Right lobe of liver (tissue), 6 donors: ENCODE results near the gene TLX3. TPM values are rescaled to one million over a fixed set of nuclear protein-coding genes. Genes with fewer than 3 reads are reported as not detected.

Experiments
- ATAC-seq, 4 donors: fragments of 200-7000 bp; cut with Tn5 transposase; one replicate each; pipeline ENCODE4 v1.9.1; 2020; ENCODE audit warnings: mild to moderate bottlenecking in 4 of 4, moderate library complexity in 4 of 4
- DNase-seq, 3 donors: peaks; one replicate each; pipeline ENCODE4 v3.0.0-alpha.2; 2020
- H3K27ac ChIP-seq, 3 donors: fragments of 200-600 bp; one replicate each; pipeline ENCODE4 v1.8.0; 2022
- H3K27me3 ChIP-seq, 2 donors: fragments of 200-600 bp; one replicate each; pipeline ENCODE4 v1.8.0; 2022
- H3K36me3 ChIP-seq, 4 donors: fragments of 200-600 bp; sonication (generic) in 1 of 4; one replicate each; pipeline versions ENCODE4 v1.5.1 to v1.8.0; 2017 to 2022; ENCODE audit warnings: control low read depth in 1 of 4
- H3K4me1 ChIP-seq, 4 donors: fragments of 200-600 bp; sonication (generic) in 1 of 4; one replicate each; pipeline versions ENCODE4 v1.5.1 to v1.8.0; 2017 to 2022; ENCODE audit warnings: control low read depth in 1 of 4
- H3K4me3 ChIP-seq, 3 donors: fragments of 200-600 bp; one replicate each; pipeline ENCODE4 v1.8.0; 2022
- H3K9me3 ChIP-seq, 4 donors: fragments of 200-600 bp; sonication (generic) in 1 of 4; one replicate each; pipeline versions ENCODE4 v1.5.1 to v1.8.0; 2017 to 2022; ENCODE audit warnings: control low read depth in 1 of 4
- CTCF ChIP-seq, 4 donors: fragments of 200-600 bp in 3 of 4; fragments of 450-650 bp in 1 of 4; IDR thresholded peaks; one replicate each; pipeline versions ENCODE4 v1.5.1 to v1.8.0; 2016 to 2022; ENCODE audit warnings: antibody characterized with exemption in 4 of 4, mild to moderate bottlenecking in 2 of 4
- POLR2A ChIP-seq: fragments of 450-650 bp; IDR thresholded peaks from one replicate; pipeline ENCODE4 v1.6.1; 2017; ENCODE audit warnings: antibody characterized with exemption, mild to moderate bottlenecking
- WGBS: methylation state at CpG from one replicate; pipeline ENCODE4 v1.1.6; 2018; ENCODE audit warnings: low coverage, low lambda C conversion rate; ENCODE audit not compliant: insufficient coverage; ENCODE audit errors: missing lambda C conversion rate; 5-methylcytosine and 5-hydroxymethylcytosine counted together
- intact Hi-C, 2 donors: fragments of 100-400 bp; cut with DNase I; formaldehyde crosslinking; loops; one replicate each; pipeline versions ENCODE4 v1.11.2 to v1.14.1; 2022
- total RNA-seq, 6 experiments: library from RNA; depleted of rRNA in 2 of 6; stranded (reverse); fragments of >200 nt in 2 of 6; fragmentation: NEBNext Ultra II Directional in 3 of 6; extraction: Animal tissue kit (Norgen Biotek cat#: 25700) in 3 of 6; gene quantifications; one replicate each; pipeline versions ENCODE4 v1.1.0 to v1.2.4, GENCODE V29; 2016 to 2023
- donor health status: DM: no; HTN: yes; CAD: no.
- donor health status: DM: no; HTN: no; CAD: no.
- donor health status: DM: no; HTN: no; CAD: no.
- donor health status: DM: no; HTN: yes; CAD: no.
- donor health status: DM: no; HTN: yes; CAD: no.

TLX3 gene
- total RNA-seq, 6 experiments from 2014 or later: not detected

- Histone ChIP-seq H3K4me3 (no peak overlapping the region), H3K36me3 (no peaks in the 10 kb centered on the region), H3K27ac (no peak overlapping the region), H3K27me3 (peaks cover 13 to 46% of the 10 kb centered on the region in 2 donors), H3K9me3 (no peaks in the 10 kb centered on the region), H3K4me1 (peaks cover 0 to 21% (median 0%) of the 10 kb centered on the region in 4 donors)
- WGBS: 6% methylated on average over 11 of the region's 11 CpGs
- intact Hi-C loops: no loop called here
- peak in 3 of 4 donors; percentile 43 to 69 (median 43) for ATAC-seq
- DNase-seq: no peak
- no peak for TF ChIP-seq POLR2A
- no peak for TF ChIP-seq CTCF (IDR thresholded peaks at IDR 0.05)
Measured at GRCh38 chr5:171317230-171317629, 8.2 kb downstream of the TLX3 start.

- intact Hi-C loops: no loop called here
- ATAC-seq: no peak
- H3K36me3 ChIP-seq: no peaks in the 10 kb centered on the region
- H3K4me1 ChIP-seq: peaks cover 0 to 21% (median 0%) of the 10 kb centered on the region in 4 donors
- no peak overlapping the region for H3K27ac ChIP-seq
- no peak for TF ChIP-seq POLR2A
- no peak for TF ChIP-seq CTCF (IDR thresholded peaks at IDR 0.05)
- H3K9me3 ChIP-seq: no peaks in the 10 kb centered on the region
- no peak overlapping the region for H3K4me3 ChIP-seq
- H3K27me3 ChIP-seq: peaks cover 13 to 42% of the 10 kb centered on the region in 2 donors
- DNase-seq: no peak
- WGBS: 3% methylated on average over 7 of the region's 9 CpGs
Measured at GRCh38 chr5:171318026-171318425, 9.0 kb downstream of the TLX3 start.

GRCh38 chr5:171321447-171321846 is 12.4 kb downstream of the TLX3 start:
- intact Hi-C loops: no loop called here
- DNase-seq: no peak

GRCh38 chr5:171322527-171322926 is 13.5 kb downstream of the TLX3 start:
- 84% methylated on average over 5 of the region's 5 CpGs for WGBS
- H3K4me3 ChIP-seq: no peak overlapping the region
- no peaks in the 10 kb centered on the region for H3K9me3 ChIP-seq
- H3K27ac ChIP-seq: no peak overlapping the region
- peaks cover 0 to 15% of the 10 kb centered on the region in 2 donors for H3K27me3 ChIP-seq
- TF ChIP-seq POLR2A (no peak), CTCF (IDR thresholded peaks at IDR 0.05) (no peak)
- ATAC-seq (no peak), DNase-seq (no peak)
- no peaks in the 10 kb centered on the region for H3K36me3 ChIP-seq
- intact Hi-C loops: no loop called here
- H3K4me1 ChIP-seq: peaks cover 0 to 2% (median 0%) of the 10 kb centered on the region in 4 donors

More at GRCh38 chr5:171321447-171321846, 12.4 kb downstream of the TLX3 start:
- no peak overlapping the region for H3K27ac ChIP-seq
- no peak for ATAC-seq
- peaks cover 0 to 9% (median 1%) of the 10 kb centered on the region in 4 donors for H3K4me1 ChIP-seq
- TF ChIP-seq CTCF (IDR thresholded peaks at IDR 0.05): no peak
- TF ChIP-seq POLR2A: no peak
- no peaks in the 10 kb centered on the region for H3K36me3 ChIP-seq
- H3K4me3 ChIP-seq: no peak overlapping the region
- WGBS: 57% methylated on average over 2 of the region's 7 CpGs
- H3K9me3 ChIP-seq: no peaks in the 10 kb centered on the region
- peaks cover 3 to 25% of the 10 kb centered on the region in 2 donors for H3K27me3 ChIP-seq

GRCh38 chr5:171323007-171323406 is 14.0 kb downstream of the TLX3 start:
- no peak for DNase-seq
- intact Hi-C loops: no loop called here
- H3K27me3 ChIP-seq: peaks cover 0 to 11% of the 10 kb centered on the region in 2 donors

More at GRCh38 chr5:171323007-171323406, 14.0 kb downstream of the TLX3 start:
- TF ChIP-seq CTCF (IDR thresholded peaks at IDR 0.05) (no peak), POLR2A (no peak)
- WGBS: 41% methylated on average over 3 of the region's 3 CpGs
- no peaks in the 10 kb centered on the region for H3K36me3 ChIP-seq
- H3K4me3 ChIP-seq: no peak overlapping the region
- H3K9me3 ChIP-seq: no peaks in the 10 kb centered on the region
- no peak for ATAC-seq
- no peak overlapping the region for H3K27ac ChIP-seq
- peaks cover 0 to 2% (median 0%) of the 10 kb centered on the region in 4 donors for H3K4me1 ChIP-seq
